Thyroid gland (tissue), 4 donors: ENCODE data around the gene CFAP46.

Experiments
- CTCF ChIP-seq, 6 experiments: fragments of 200-600 bp in 3 of 6; fragments of 450-650 bp in 3 of 6; sonication (generic) in 3 of 6; IDR thresholded peaks; one replicate each; pipeline ENCODE4 v1.5.1; 2016 to 2019; ENCODE audit warnings: antibody characterized with exemption in 6 of 6, mild to moderate bottlenecking in 2 of 6, inconsistent platforms in 1 of 6, moderate library complexity in 1 of 6
- POLR2A ChIP-seq, 2 donors: fragments of 450-650 bp; IDR thresholded peaks; one replicate each; pipeline ENCODE4 v1.6.1; 2017; ENCODE audit warnings: antibody characterized with exemption in 2 of 2, mild to moderate bottlenecking in 2 of 2, moderate library complexity in 1 of 2

DNA sequence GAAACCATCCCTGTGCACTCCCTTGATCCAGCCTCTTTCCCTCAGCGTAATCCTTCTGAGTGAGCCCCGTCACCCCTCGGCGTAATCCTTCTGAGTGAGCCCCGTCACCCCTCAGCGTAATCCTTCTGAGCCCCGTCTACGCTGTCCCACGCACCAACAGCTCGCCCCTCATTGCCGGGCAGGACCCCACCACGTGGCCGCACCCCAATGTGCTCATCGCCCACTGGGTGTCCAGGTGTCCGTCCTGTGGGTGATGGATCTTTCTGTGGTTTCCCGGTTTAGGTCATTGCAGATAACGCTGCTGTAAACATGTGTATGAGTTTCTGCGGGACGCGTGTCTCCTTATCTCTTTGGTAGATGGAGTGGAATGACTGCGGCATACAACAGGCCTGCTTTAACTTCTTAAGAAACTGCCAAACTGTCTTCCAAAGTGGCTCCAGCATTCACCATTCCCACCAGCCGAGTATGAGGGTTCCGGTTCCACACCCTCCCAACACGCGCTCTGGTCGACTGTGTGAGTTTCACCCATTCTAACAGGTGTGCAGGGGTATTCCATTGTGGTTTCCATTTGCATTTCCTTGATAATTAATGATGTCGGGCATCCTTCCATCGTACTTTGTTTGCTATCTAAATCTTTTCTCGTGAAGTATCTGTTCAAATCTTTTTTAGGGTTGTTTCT, 114.4 kb downstream of the CFAP46 start:
- TF ChIP-seq CTCF (IDR thresholded peaks at IDR 0.05) (no peak), POLR2A (IDR thresholded peaks at IDR 0.05) (no peak)
